Hepatocyte (in vitro differentiated cells): ENCODE data around the gene QSOX2.

Source experiments
- CTCF ChIP-seq: fragments of 200-600 bp; sonication (generic); IDR thresholded peaks from 2 replicates; pipeline ENCODE4 v1.5.1; 2016; ENCODE audit warnings: antibody characterized with exemption, mild to moderate bottlenecking; ENCODE audit not compliant: poor library complexity
- EZH2 ChIP-seq: fragments of 200-600 bp; sonication (generic); IDR thresholded peaks from 2 replicates; pipeline ENCODE4 v1.6.1; 2016; ENCODE audit warnings: antibody characterized with exemption, mild to moderate bottlenecking, borderline replicate concordance
- EZH2phosphoT487 ChIP-seq: fragments of 200-600 bp; sonication (generic); IDR thresholded peaks from one replicate; pipeline ENCODE4 v1.6.1; 2018; ENCODE audit warnings: antibody characterized with exemption, mild to moderate bottlenecking, low read depth, moderate library complexity; ENCODE audit not compliant: unreplicated experiment, severe bottlenecking

GRCh38 chr9:136255166-136255538 is 9.5 kb upstream of the QSOX2 start:
- TF ChIP-seq CTCF: no peak
- no peak for TF ChIP-seq EZH2phosphoT487
- TF ChIP-seq EZH2: no peak
